Pancreas (tissue), 10 donors: ENCODE measurements around the gene LIMCH1. TPM values are rescaled to one million over a fixed set of nuclear protein-coding genes. Genes with fewer than 3 reads are reported as not detected.
A peak's percentile ranks its signal among the peaks of the same experiment; 100 is the strongest.

ENCODE experiments used
- ATAC-seq, 4 donors: fragments of 200-7000 bp; cut with Tn5 transposase; one replicate each; pipeline versions ENCODE4 v1.8.0 to v1.9.1; 2020; ENCODE audit warnings: mild to moderate bottlenecking in 4 of 4, moderate library complexity in 4 of 4
- DNase-seq, 6 donors: peaks; one replicate each; pipeline ENCODE4 v3.0.0-alpha.2; 2020
- FAIRE-seq: peaks from 2 replicates; lab custom pipeline; 2012; peaks lifted over from hg19 to GRCh38; lab: Jason Lieb, UNC
- H3K27ac ChIP-seq, 4 donors: fragments of 200-600 bp; sonication (generic); 1 replicate in 3 of 4; 2 replicates in 1 of 4; pipeline versions ENCODE4 v1.5.0 to v1.8.0; 2020
- H3K27me3 ChIP-seq, 4 donors: fragments of 200-600 bp; one replicate each; pipeline ENCODE4 v1.8.0; 2021
- H3K36me3 ChIP-seq, 3 donors: fragments of 200-600 bp; sonication (generic) in 1 of 3; one replicate each; pipeline versions ENCODE4 v1.5.0 to v1.8.0; 2020 to 2021
- H3K4me1 ChIP-seq, 3 donors: fragments of 200-600 bp; one replicate each; pipeline ENCODE4 v1.8.0; 2021
- H3K4me3 ChIP-seq, 4 donors: fragments of 200-600 bp; sonication (generic) in 2 of 4; one replicate each; pipeline versions ENCODE4 v1.5.0 to v1.8.0; 2020 to 2021
- H3K9me3 ChIP-seq, 4 donors: fragments of 200-600 bp; one replicate each; pipeline ENCODE4 v1.8.0; 2021
- WGBS, 2 donors: extraction: QIAGEN DNeasy Blood & Tissue Kit; methylation state at CpG; one replicate each; pipeline ENCODE4 v1.1.7; 2013; 5-methylcytosine and 5-hydroxymethylcytosine counted together
- intact Hi-C, 3 donors: fragments of 100-400 bp; cut with DNase I; formaldehyde crosslinking; loops; one replicate each; pipeline versions ENCODE4 v1.11.1 to v1.14.2; 2022
- polyA plus RNA-seq, 2 donors: library from polyadenylated mRNA; stranded (reverse); fragments of 200-250 nt; gene quantifications; one replicate each; pipeline ENCODE4 v1.2.3, GENCODE V29; 2013
- total RNA-seq, 6 donors: library from RNA; stranded (reverse); fragmentation: NEBNext Ultra II Directional in 4 of 6; extraction: Animal tissue kit (Norgen Biotek cat#: 25700) in 4 of 6; gene quantifications; one replicate each; pipeline versions ENCODE4 v1.2.1 to v1.2.4, GENCODE V29; 2021 to 2023
- TF ChIP-seq, protein P1 (sequence below), 4 donors: fragments of 200-600 bp; sonication (generic) in 3 of 4; IDR thresholded peaks; one replicate each; pipeline versions ENCODE4 v1.5.0 to v1.8.0; 2021; ENCODE audit warnings: antibody characterized with exemption in 4 of 4
- donor health status: healthy with polysubstance abuse.
- donor health status: DM: no; HTN: no; CAD: no; lungs with moderate emphysema.
- donor health status: DM: no; HTN: no; CAD: no.
- donor health status: control.
- donor health status: control.
- donor health status: Bipolar disorder and iron deficiency.
- donor health status: DM: yes; HTN: yes; CAD: no.
- donor health status: DM: no; HTN: no; CAD: no.
- donor health status: DM: no; HTN: no; CAD: no.
- donor health status: DM: yes; HTN: yes; CAD: no.

The LIMCH1 gene
- total and polyA plus RNA-seq, 8 donors = 5.5 to 20.7 (median 11.0) TPM

DNA sequence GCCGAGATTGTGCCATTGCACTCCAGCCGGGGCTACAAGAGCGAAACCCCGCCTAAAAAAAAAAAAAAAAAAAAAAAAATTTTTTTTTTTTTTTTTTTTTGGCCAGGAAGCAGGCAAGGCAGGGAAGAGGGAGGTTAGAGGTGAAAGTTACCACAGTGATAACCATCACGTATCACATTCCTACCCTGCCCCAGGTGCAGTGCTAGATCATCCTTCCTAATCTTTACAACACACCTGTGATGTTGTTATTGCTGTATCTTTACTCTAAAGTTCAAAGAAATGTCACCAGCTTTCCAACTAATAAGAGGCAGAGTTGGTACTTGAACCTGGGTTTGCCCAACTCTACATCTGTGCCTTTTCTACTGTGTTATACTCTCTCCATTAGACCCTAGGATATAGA lies 7.2 kb upstream of the LIMCH1 start:
- ATAC-seq = no peak
- 78 to 89% methylated on average over 5 of the region's 5 CpGs for WGBS, 2 donors

DNA sequence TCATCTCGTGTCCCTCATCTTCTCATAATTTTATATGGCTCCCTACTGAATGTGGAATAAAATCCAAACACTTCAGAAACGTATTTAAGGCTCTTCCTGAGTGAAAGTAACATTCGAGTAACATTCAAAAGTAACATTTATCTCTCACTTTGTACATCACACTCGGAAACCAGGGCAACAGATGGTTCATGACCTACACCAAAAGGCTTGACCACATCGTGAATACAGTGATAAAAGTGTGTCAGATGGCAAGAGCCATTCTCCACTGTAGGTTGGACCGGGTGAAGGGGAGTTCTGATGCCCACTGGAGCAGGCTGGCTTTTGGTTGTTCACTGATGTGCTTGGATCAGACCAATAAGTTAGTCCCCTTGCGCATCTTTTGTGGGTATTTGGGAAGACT lies 5.6 kb upstream of the LIMCH1 start:
- Histone ChIP-seq H3K27me3 (no peaks in the 10 kb centered on the region), H3K4me1 (no peaks in the 10 kb centered on the region), H3K4me3 (no peak overlapping the region), H3K36me3 (no peaks in the 10 kb centered on the region), H3K9me3 (no peaks in the 10 kb centered on the region), H3K27ac (no peak overlapping the region)
- TF ChIP-seq, protein P1, sequence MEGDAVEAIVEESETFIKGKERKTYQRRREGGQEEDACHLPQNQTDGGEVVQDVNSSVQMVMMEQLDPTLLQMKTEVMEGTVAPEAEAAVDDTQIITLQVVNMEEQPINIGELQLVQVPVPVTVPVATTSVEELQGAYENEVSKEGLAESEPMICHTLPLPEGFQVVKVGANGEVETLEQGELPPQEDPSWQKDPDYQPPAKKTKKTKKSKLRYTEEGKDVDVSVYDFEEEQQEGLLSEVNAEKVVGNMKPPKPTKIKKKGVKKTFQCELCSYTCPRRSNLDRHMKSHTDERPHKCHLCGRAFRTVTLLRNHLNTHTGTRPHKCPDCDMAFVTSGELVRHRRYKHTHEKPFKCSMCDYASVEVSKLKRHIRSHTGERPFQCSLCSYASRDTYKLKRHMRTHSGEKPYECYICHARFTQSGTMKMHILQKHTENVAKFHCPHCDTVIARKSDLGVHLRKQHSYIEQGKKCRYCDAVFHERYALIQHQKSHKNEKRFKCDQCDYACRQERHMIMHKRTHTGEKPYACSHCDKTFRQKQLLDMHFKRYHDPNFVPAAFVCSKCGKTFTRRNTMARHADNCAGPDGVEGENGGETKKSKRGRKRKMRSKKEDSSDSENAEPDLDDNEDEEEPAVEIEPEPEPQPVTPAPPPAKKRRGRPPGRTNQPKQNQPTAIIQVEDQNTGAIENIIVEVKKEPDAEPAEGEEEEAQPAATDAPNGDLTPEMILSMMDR (IDR thresholded peaks at IDR 0.05) = no peak
- WGBS, 2 donors = 74 to 85% methylated on average over 7 of the region's 7 CpGs
- intact Hi-C loops = no loop called here
- no peak for DNase-seq
- FAIRE-seq = no peak
- no peak for ATAC-seq

More for the DNA sequence above, 7.2 kb upstream of the LIMCH1 start:
- H3K4me1 ChIP-seq = no peaks in the 10 kb centered on the region
- H3K27me3 ChIP-seq = no peaks in the 10 kb centered on the region
- H3K27ac ChIP-seq = no peak overlapping the region
- intact Hi-C loops = no loop called here
- no peak overlapping the region for H3K4me3 ChIP-seq
- FAIRE-seq (no peak), DNase-seq (no peak)
- no peaks in the 10 kb centered on the region for H3K36me3 ChIP-seq
- H3K9me3 ChIP-seq = no peaks in the 10 kb centered on the region
- TF ChIP-seq, protein P1 (IDR thresholded peaks at IDR 0.05) = no peak

DNA sequence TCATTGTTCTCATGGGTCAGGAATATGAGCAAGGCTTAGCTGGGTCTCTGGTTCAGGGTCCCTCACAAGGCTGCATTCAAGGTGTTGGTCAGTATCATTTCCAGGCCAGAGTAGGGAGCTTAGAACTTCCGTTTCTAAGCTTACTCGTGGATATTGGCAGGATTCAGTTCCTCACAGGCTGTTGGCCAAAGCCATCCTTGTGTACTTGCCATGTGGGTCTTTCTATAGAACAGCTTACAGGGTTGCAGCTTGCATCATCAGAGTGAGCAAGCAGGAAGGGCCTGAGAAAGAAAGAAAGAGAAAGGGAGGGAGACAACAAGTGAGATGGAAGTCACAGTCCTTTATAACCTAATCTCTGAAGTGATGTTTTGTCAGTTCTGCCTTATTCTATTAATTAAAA lies 5.1 kb upstream of the LIMCH1 start:
- TF ChIP-seq, protein P1 (IDR thresholded peaks at IDR 0.05) = no peak

GRCh38 chr4:41533680-41534079 lies 4.3 kb upstream of the LIMCH1 start:
- WGBS, 2 donors = 46 to 59% methylated on average over 3 of the region's 3 CpGs
- Histone ChIP-seq H3K36me3 (no peaks in the 10 kb centered on the region), H3K27me3 (no peaks in the 10 kb centered on the region), H3K27ac (no peak overlapping the region), H3K9me3 (no peaks in the 10 kb centered on the region), H3K4me3 (no peak overlapping the region), H3K4me1 (no peaks in the 10 kb centered on the region)
- ATAC-seq (peak in 1 of 4 donors; percentile 15), FAIRE-seq (no peak), DNase-seq (no peak)
- TF ChIP-seq, protein P1 (IDR thresholded peaks at IDR 0.05) = no peak
- intact Hi-C loops = no loop called here

More for the DNA sequence above, 5.1 kb upstream of the LIMCH1 start:
- Histone ChIP-seq H3K4me3 (no peak overlapping the region), H3K27me3 (no peaks in the 10 kb centered on the region), H3K36me3 (no peaks in the 10 kb centered on the region), H3K27ac (no peak overlapping the region), H3K4me1 (no peaks in the 10 kb centered on the region), H3K9me3 (no peaks in the 10 kb centered on the region)
- DNase-seq = no peak
- peak in 1 of 4 donors; percentile 22 for ATAC-seq
- 58 to 76% methylated on average over 2 of the region's 2 CpGs for WGBS, 2 donors
- FAIRE-seq = no peak
- intact Hi-C loops = no loop called here

DNA sequence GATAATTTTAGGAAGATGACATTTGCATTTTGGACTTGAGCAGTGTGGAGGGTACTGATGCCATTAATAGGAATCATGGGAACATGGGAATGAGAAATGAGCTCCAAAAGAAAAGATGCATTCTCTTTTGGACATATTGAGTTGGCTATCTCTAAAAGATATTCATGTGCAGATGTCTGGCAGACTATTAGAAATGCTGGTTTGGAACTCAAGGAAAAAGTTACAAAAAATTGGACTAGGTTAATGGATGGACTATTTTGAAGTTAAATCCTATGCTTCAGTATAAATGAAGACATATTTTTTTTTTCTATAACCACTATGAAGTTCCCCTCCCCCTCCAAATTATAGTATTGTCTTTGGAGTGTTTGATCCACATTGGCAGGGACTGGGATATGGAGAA lies 3.6 kb upstream of the LIMCH1 start:
- Histone ChIP-seq H3K9me3 (no peaks in the 10 kb centered on the region), H3K4me3 (no peak overlapping the region), H3K27ac (no peak overlapping the region), H3K27me3 (no peaks in the 10 kb centered on the region), H3K36me3 (no peaks in the 10 kb centered on the region), H3K4me1 (no peaks in the 10 kb centered on the region)
- ATAC-seq (no peak), DNase-seq (no peak), FAIRE-seq (no peak)
- TF ChIP-seq, protein P1 (IDR thresholded peaks at IDR 0.05) = no peak
- intact Hi-C loops = no loop called here
